OCI-LY3 (cell line): ENCODE data around the gene COL11A2.

Experiments used
- EZH2phosphoT487 ChIP-seq: fragments of 200-600 bp; shearing (Covaris generic); IDR thresholded peaks from 2 replicates; pipeline ENCODE4 v1.6.1; 2018; ENCODE audit warnings: antibody characterized with exemption, mixed run types, low read depth
- TF ChIP-seq, protein P1 (sequence below): fragments of 200-600, 300-600 bp; sonication (generic); IDR thresholded peaks from 2 replicates; pipeline ENCODE4 v1.5.1; 2014; ENCODE audit warnings: antibody characterized with exemption, low read length, low read depth

DNA sequence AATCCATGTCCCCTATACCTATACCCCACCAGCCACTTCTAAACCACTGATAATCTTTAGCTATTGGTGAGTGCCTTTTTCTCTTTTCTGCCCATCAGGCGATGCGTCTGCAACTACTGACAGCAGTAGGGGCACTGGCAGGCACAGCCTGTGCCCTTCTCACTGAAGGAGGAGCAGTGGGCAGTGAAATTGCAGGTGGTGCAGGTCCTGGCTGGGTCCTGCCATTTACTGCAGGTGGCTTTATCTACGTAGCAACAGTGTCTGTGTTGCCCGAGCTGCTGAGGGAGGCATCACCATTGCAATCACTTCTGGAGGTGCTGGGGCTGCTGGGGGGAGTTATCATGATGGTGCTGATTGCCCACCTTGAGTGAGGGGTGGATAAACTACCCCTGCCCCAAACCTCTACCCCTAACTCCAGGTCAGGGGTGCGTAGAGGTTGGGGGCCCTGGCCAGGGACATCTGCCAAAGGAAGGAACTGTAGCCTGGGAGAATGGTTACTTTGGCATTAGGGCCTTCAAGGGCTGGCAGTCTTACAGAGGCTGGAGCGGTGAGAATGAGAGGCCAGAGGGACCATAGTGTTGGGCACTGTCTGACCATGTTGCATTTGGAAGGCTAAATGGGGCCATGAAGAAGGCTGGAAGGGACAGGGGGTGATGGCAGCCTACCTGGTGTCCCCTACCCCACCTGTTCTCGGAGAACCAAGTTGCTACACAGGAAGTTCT is 11.3 kb upstream of the COL11A2 start:
- TF ChIP-seq, protein P1, sequence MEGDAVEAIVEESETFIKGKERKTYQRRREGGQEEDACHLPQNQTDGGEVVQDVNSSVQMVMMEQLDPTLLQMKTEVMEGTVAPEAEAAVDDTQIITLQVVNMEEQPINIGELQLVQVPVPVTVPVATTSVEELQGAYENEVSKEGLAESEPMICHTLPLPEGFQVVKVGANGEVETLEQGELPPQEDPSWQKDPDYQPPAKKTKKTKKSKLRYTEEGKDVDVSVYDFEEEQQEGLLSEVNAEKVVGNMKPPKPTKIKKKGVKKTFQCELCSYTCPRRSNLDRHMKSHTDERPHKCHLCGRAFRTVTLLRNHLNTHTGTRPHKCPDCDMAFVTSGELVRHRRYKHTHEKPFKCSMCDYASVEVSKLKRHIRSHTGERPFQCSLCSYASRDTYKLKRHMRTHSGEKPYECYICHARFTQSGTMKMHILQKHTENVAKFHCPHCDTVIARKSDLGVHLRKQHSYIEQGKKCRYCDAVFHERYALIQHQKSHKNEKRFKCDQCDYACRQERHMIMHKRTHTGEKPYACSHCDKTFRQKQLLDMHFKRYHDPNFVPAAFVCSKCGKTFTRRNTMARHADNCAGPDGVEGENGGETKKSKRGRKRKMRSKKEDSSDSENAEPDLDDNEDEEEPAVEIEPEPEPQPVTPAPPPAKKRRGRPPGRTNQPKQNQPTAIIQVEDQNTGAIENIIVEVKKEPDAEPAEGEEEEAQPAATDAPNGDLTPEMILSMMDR, result no peak
- TF ChIP-seq EZH2phosphoT487, result no peak
